ENCODE results near the gene B3GLCT.

Gene B3GLCT

GRCh38 chr13:31248361-31248760 lies 48.6 kb downstream of the B3GLCT start:
- Histone ChIP-seq H3K9me3 (ENCODE audit: insufficient read depth, low read depth, low read length) (no peaks in the 10 kb centered on the region), H3K9ac (ENCODE audit: low read depth, low read length) (no peak overlapping the region), H3K4me1 (ENCODE audit: insufficient read depth, low read length) (no peaks in the 10 kb centered on the region), H3K27me3 (ENCODE audit: insufficient read depth, low read length) (no peaks in the 10 kb centered on the region), H3K4me3 (ENCODE audit: low read length) (no peak overlapping the region), H3K36me3 (ENCODE audit: insufficient read depth, low read length) (no peaks in the 10 kb centered on the region), H3K27ac (ENCODE audit: low read depth, low read length) (no peak overlapping the region)
- WGBS: 86% methylated on average over 3 of the region's 3 CpGs

GRCh38 chr13:31248965-31249539 lies 49.3 kb downstream of the B3GLCT start:
- Histone ChIP-seq H3K27me3 (ENCODE audit: insufficient read depth, low read length) (no peaks in the 10 kb centered on the region), H3K27ac (ENCODE audit: low read depth, low read length) (no peak overlapping the region), H3K9me3 (ENCODE audit: insufficient read depth, low read depth, low read length) (no peaks in the 10 kb centered on the region), H3K36me3 (ENCODE audit: insufficient read depth, low read length) (no peaks in the 10 kb centered on the region), H3K4me1 (ENCODE audit: insufficient read depth, low read length) (no peaks in the 10 kb centered on the region), H3K9ac (ENCODE audit: low read depth, low read length) (no peak overlapping the region), H3K4me3 (ENCODE audit: low read length) (no peak overlapping the region)
- 95% methylated on average over 4 of the region's 4 CpGs for WGBS

GRCh38 chr13:31250435-31250834 lies 50.7 kb downstream of the B3GLCT start:
- Histone ChIP-seq H3K36me3 (ENCODE audit: insufficient read depth, low read length) (no peaks in the 10 kb centered on the region), H3K4me1 (ENCODE audit: insufficient read depth, low read length) (no peaks in the 10 kb centered on the region), H3K9me3 (ENCODE audit: insufficient read depth, low read depth, low read length) (no peaks in the 10 kb centered on the region), H3K4me3 (ENCODE audit: low read length) (no peak overlapping the region), H3K27me3 (ENCODE audit: insufficient read depth, low read length) (no peaks in the 10 kb centered on the region), H3K27ac (ENCODE audit: low read depth, low read length) (no peak overlapping the region), H3K9ac (ENCODE audit: low read depth, low read length) (no peak overlapping the region)
- WGBS: 81% methylated on average over 7 of the region's 7 CpGs

- H3K9me3 ChIP-seq (ENCODE audit: insufficient read depth, low read depth, low read length): peaks cover 2% of the 10 kb centered on the region; the same call in 1 of the 2 replicates
- H3K36me3 ChIP-seq (ENCODE audit: insufficient read depth, low read length): no peaks in the 10 kb centered on the region
- peaks cover 3% of the 10 kb centered on the region; the same call in 1 of the 2 replicates for H3K4me1 ChIP-seq (ENCODE audit: insufficient read depth, low read length)
- no peak overlapping the region for H3K4me3 ChIP-seq (ENCODE audit: low read length)
- 79% methylated on average over 1 of the region's 2 CpGs for WGBS
- H3K9ac ChIP-seq (ENCODE audit: low read depth, low read length): no peak overlapping the region
- H3K27me3 ChIP-seq (ENCODE audit: insufficient read depth, low read length): no peaks in the 10 kb centered on the region
- H3K27ac ChIP-seq (ENCODE audit: low read depth, low read length): no peak overlapping the region
Observed at GRCh38 chr13:31261241-31261640, 61.5 kb downstream of the B3GLCT start.

- Histone ChIP-seq H3K9me3 (ENCODE audit: insufficient read depth, low read depth, low read length) (peaks cover 2% of the 10 kb centered on the region; the same call in 1 of the 2 replicates), H3K9ac (ENCODE audit: low read depth, low read length) (no peak overlapping the region), H3K27ac (ENCODE audit: low read depth, low read length) (no peak overlapping the region), H3K27me3 (ENCODE audit: insufficient read depth, low read length) (no peaks in the 10 kb centered on the region), H3K36me3 (ENCODE audit: insufficient read depth, low read length) (no peaks in the 10 kb centered on the region), H3K4me1 (ENCODE audit: insufficient read depth, low read length) (peaks cover 3% of the 10 kb centered on the region; the same call in 1 of the 2 replicates), H3K4me3 (ENCODE audit: low read length) (no peak overlapping the region)
- WGBS: 85% methylated on average over 1 of the region's 1 CpG
Observed at GRCh38 chr13:31263346-31263745, 63.6 kb downstream of the B3GLCT start.

GRCh38 chr13:31264151-31264550 lies 64.4 kb downstream of the B3GLCT start:
- 94% methylated on average over 4 of the region's 4 CpGs for WGBS
- Histone ChIP-seq H3K9me3 (ENCODE audit: insufficient read depth, low read depth, low read length) (no peaks in the 10 kb centered on the region), H3K36me3 (ENCODE audit: insufficient read depth, low read length) (0 out of 2 replicates have a peak, but pooled peaks cover under 1% of the 10 kb centered on the region), H3K4me1 (ENCODE audit: insufficient read depth, low read length) (peaks cover 3% of the 10 kb centered on the region; the same call in 1 of the 2 replicates), H3K9ac (ENCODE audit: low read depth, low read length) (no peak overlapping the region), H3K4me3 (ENCODE audit: low read length) (no peak overlapping the region), H3K27me3 (ENCODE audit: insufficient read depth, low read length) (no peaks in the 10 kb centered on the region), H3K27ac (ENCODE audit: low read depth, low read length) (no peak overlapping the region)

- Histone ChIP-seq H3K27me3 (ENCODE audit: insufficient read depth, low read length) (no peaks in the 10 kb centered on the region), H3K9me3 (ENCODE audit: insufficient read depth, low read depth, low read length) (peaks cover 24% of the 10 kb centered on the region), H3K4me3 (ENCODE audit: low read length) (no peak overlapping the region), H3K9ac (ENCODE audit: low read depth, low read length) (no peak overlapping the region), H3K4me1 (ENCODE audit: insufficient read depth, low read length) (no peaks in the 10 kb centered on the region), H3K36me3 (ENCODE audit: insufficient read depth, low read length) (peaks cover 6% of the 10 kb centered on the region; the same call in 1 of the 2 replicates), H3K27ac (ENCODE audit: low read depth, low read length) (no peak overlapping the region)
- 100% methylated on average over 2 of the region's 2 CpGs for WGBS
Observed at GRCh38 chr13:31267126-31267784, 67.5 kb downstream of the B3GLCT start.

- Histone ChIP-seq H3K9me3 (ENCODE audit: insufficient read depth, low read depth, low read length) (peaks cover 32% of the 10 kb centered on the region), H3K27me3 (ENCODE audit: insufficient read depth, low read length) (no peaks in the 10 kb centered on the region), H3K4me1 (ENCODE audit: insufficient read depth, low read length) (no peaks in the 10 kb centered on the region), H3K4me3 (ENCODE audit: low read length) (no peak overlapping the region), H3K27ac (ENCODE audit: low read depth, low read length) (no peak overlapping the region), H3K36me3 (ENCODE audit: insufficient read depth, low read length) (peaks cover 5% of the 10 kb centered on the region), H3K9ac (ENCODE audit: low read depth, low read length) (no peak overlapping the region)
- 84% methylated on average over 3 of the region's 4 CpGs for WGBS
Observed at GRCh38 chr13:31274390-31274789, 74.6 kb downstream of the B3GLCT start.

- peaks cover 17% of the 10 kb centered on the region for H3K9me3 ChIP-seq (ENCODE audit: insufficient read depth, low read depth, low read length)
- WGBS: 90% methylated on average over 3 of the region's 5 CpGs
- H3K4me3 ChIP-seq (ENCODE audit: low read length): no peak overlapping the region
- H3K4me1 ChIP-seq (ENCODE audit: insufficient read depth, low read length): no peaks in the 10 kb centered on the region
- H3K27ac ChIP-seq (ENCODE audit: low read depth, low read length): no peak overlapping the region
- no peaks in the 10 kb centered on the region for H3K27me3 ChIP-seq (ENCODE audit: insufficient read depth, low read length)
- no peak overlapping the region for H3K9ac ChIP-seq (ENCODE audit: low read depth, low read length)
- H3K36me3 ChIP-seq (ENCODE audit: insufficient read depth, low read length): no peaks in the 10 kb centered on the region; the same call in none of the 2 replicates
Observed at GRCh38 chr13:31276421-31276820, 76.6 kb downstream of the B3GLCT start.

GRCh38 chr13:31278869-31279268 lies 79.1 kb downstream of the B3GLCT start:
- 80% methylated on average over 1 of the region's 1 CpG for WGBS
- Histone ChIP-seq H3K4me1 (ENCODE audit: insufficient read depth, low read length) (no peaks in the 10 kb centered on the region), H3K36me3 (ENCODE audit: insufficient read depth, low read length) (no peaks in the 10 kb centered on the region; the same call in none of the 2 replicates), H3K4me3 (ENCODE audit: low read length) (no peak overlapping the region), H3K9ac (ENCODE audit: low read depth, low read length) (no peak overlapping the region), H3K27ac (ENCODE audit: low read depth, low read length) (no peak overlapping the region), H3K27me3 (ENCODE audit: insufficient read depth, low read length) (no peaks in the 10 kb centered on the region), H3K9me3 (ENCODE audit: insufficient read depth, low read depth, low read length) (peaks cover 12% of the 10 kb centered on the region)

GRCh38 chr13:31282741-31283455 lies 83.1 kb downstream of the B3GLCT start:
- H3K4me1 ChIP-seq (ENCODE audit: insufficient read depth, low read length): no peaks in the 10 kb centered on the region
- H3K36me3 ChIP-seq (ENCODE audit: insufficient read depth, low read length): peaks cover 2% of the 10 kb centered on the region
- peaks cover 12% of the 10 kb centered on the region for H3K9me3 ChIP-seq (ENCODE audit: insufficient read depth, low read depth, low read length)
- no peak overlapping the region for H3K4me3 ChIP-seq (ENCODE audit: low read length)
- no peaks in the 10 kb centered on the region for H3K27me3 ChIP-seq (ENCODE audit: insufficient read depth, low read length)
- no peak overlapping the region for H3K27ac ChIP-seq (ENCODE audit: low read depth, low read length)
- H3K9ac ChIP-seq (ENCODE audit: low read depth, low read length): no peak overlapping the region
- 92% methylated on average over 2 of the region's 3 CpGs for WGBS

All from HUES64 (cell line).